T-helper 2 cell treated with Interferon-gamma antibody and Interleukin-4, amounts not matched to agents 5 μg/mL and 100 μg/mL, for 36 hours (primary cell): ENCODE measurements around the gene AP2A2.
A peak's percentile ranks its signal among the peaks of the same experiment; 100 is the strongest.
"Not testable (repeated sequence)": the region's sequence is repeated elsewhere in the genome, so short reads cannot be mapped to it uniquely, and the experiment has no call there.

ENCODE experiments used
- DNase-seq: peaks from one replicate; pipeline ENCODE4 v3.0.0; 2021; ENCODE audit warnings: low spot score
- H3K27ac Mint-ChIP-seq: one replicate; pipeline ENCODE4 v1.8.0; 2021; ENCODE audit warnings: mild to moderate bottlenecking, mixed read lengths
- H3K27me3 Mint-ChIP-seq: one replicate; pipeline ENCODE4 v1.8.0; 2021; ENCODE audit warnings: low read depth, mixed read lengths
- H3K36me3 Mint-ChIP-seq: one replicate; pipeline ENCODE4 v1.8.0; 2021; ENCODE audit warnings: low read depth, mixed read lengths
- H3K4me1 Mint-ChIP-seq: one replicate; pipeline ENCODE4 v1.8.0; 2021; ENCODE audit warnings: low read depth, mixed read lengths
- H3K4me3 Mint-ChIP-seq: one replicate; pipeline ENCODE4 v1.8.0; 2022; ENCODE audit warnings: mild to moderate bottlenecking, moderate library complexity, mixed read lengths
- H3K9me3 Mint-ChIP-seq: one replicate; pipeline ENCODE4 v1.8.0; 2021; ENCODE audit warnings: mixed read lengths

AP2A2 gene

GRCh38 chr11:973237-973636 is 47.6 kb downstream of the AP2A2 start:
- no peak overlapping the region for H3K27ac Mint-ChIP-seq
- H3K4me1 Mint-ChIP-seq: peaks cover 22% of the 10 kb centered on the region
- H3K36me3 Mint-ChIP-seq: peaks cover 11% of the 10 kb centered on the region

GRCh38 chr11:975376-975775 is 49.7 kb downstream of the AP2A2 start:
- H3K4me3 Mint-ChIP-seq, DNase-seq, H3K36me3 Mint-ChIP-seq, H3K9me3 Mint-ChIP-seq, H3K27ac Mint-ChIP-seq, H3K27me3 Mint-ChIP-seq: not testable (repeated sequence)
- H3K4me1 Mint-ChIP-seq: peaks cover 14% of the 10 kb centered on the region

More at GRCh38 chr11:973237-973636, 47.6 kb downstream of the AP2A2 start:
- Mint-ChIP-seq H3K4me3 (no peak overlapping the region), H3K9me3 (no peaks in the 10 kb centered on the region), H3K27me3 (no peaks in the 10 kb centered on the region)
- no peak for DNase-seq

GRCh38 chr11:975827-976226 is 50.2 kb downstream of the AP2A2 start:
- Mint-ChIP-seq H3K4me3 (no peak overlapping the region), H3K27me3 (no peaks in the 10 kb centered on the region), H3K27ac (no peak overlapping the region), H3K36me3 (peaks cover 9% of the 10 kb centered on the region), H3K4me1 (peaks cover 10% of the 10 kb centered on the region), H3K9me3 (no peaks in the 10 kb centered on the region)
- no peak for DNase-seq

- DNase-seq: no peak
- Mint-ChIP-seq H3K4me3 (no peak overlapping the region), H3K36me3 (peaks cover 7% of the 10 kb centered on the region), H3K27ac (peak overlapping the region; percentile 58), H3K9me3 (no peaks in the 10 kb centered on the region), H3K27me3 (no peaks in the 10 kb centered on the region), H3K4me1 (peaks cover 10% of the 10 kb centered on the region)
Observed at GRCh38 chr11:976431-977160, 50.9 kb downstream of the AP2A2 start.

GRCh38 chr11:977830-978720 is 52.4 kb downstream of the AP2A2 start:
- peaks cover 3% of the 10 kb centered on the region for H3K36me3 Mint-ChIP-seq
- no peaks in the 10 kb centered on the region for H3K9me3 Mint-ChIP-seq
- H3K27me3 Mint-ChIP-seq: no peaks in the 10 kb centered on the region
- no peak overlapping the region for H3K4me3 Mint-ChIP-seq
- H3K4me1 Mint-ChIP-seq: peaks cover 10% of the 10 kb centered on the region
- H3K27ac Mint-ChIP-seq: no peak overlapping the region
- DNase-seq: no peak

GRCh38 chr11:978781-979180 is 53.1 kb downstream of the AP2A2 start:
- Mint-ChIP-seq H3K27me3 (no peaks in the 10 kb centered on the region), H3K36me3 (peaks cover 5% of the 10 kb centered on the region), H3K27ac (no peak overlapping the region), H3K9me3 (no peaks in the 10 kb centered on the region), H3K4me3 (no peak overlapping the region), H3K4me1 (peaks cover 10% of the 10 kb centered on the region)
- no peak for DNase-seq

GRCh38 chr11:980438-981357 is 55.0 kb downstream of the AP2A2 start:
- Mint-ChIP-seq H3K27ac (no peak overlapping the region), H3K27me3 (no peaks in the 10 kb centered on the region), H3K4me3 (no peak overlapping the region), H3K36me3 (peaks cover 6% of the 10 kb centered on the region), H3K4me1 (peaks cover 10% of the 10 kb centered on the region), H3K9me3 (no peaks in the 10 kb centered on the region)
- DNase-seq: no peak

GRCh38 chr11:981764-982163 is 56.1 kb downstream of the AP2A2 start:
- H3K4me1 Mint-ChIP-seq: peaks cover 2% of the 10 kb centered on the region
- no peaks in the 10 kb centered on the region for H3K27me3 Mint-ChIP-seq
- no peaks in the 10 kb centered on the region for H3K9me3 Mint-ChIP-seq
- no peak for DNase-seq
- no peak overlapping the region for H3K4me3 Mint-ChIP-seq
- no peak overlapping the region for H3K27ac Mint-ChIP-seq
- peaks cover 10% of the 10 kb centered on the region for H3K36me3 Mint-ChIP-seq

GRCh38 chr11:984546-984945 is 58.9 kb downstream of the AP2A2 start:
- H3K4me3 Mint-ChIP-seq: no peak overlapping the region
- H3K27ac Mint-ChIP-seq: no peak overlapping the region
- no peak for DNase-seq
- peaks cover 2% of the 10 kb centered on the region for H3K4me1 Mint-ChIP-seq
- no peaks in the 10 kb centered on the region for H3K9me3 Mint-ChIP-seq
- peaks cover 19% of the 10 kb centered on the region for H3K36me3 Mint-ChIP-seq
- no peaks in the 10 kb centered on the region for H3K27me3 Mint-ChIP-seq

GRCh38 chr11:985406-985805 is 59.7 kb downstream of the AP2A2 start:
- no peak overlapping the region for H3K4me3 Mint-ChIP-seq
- peaks cover 2% of the 10 kb centered on the region for H3K4me1 Mint-ChIP-seq
- peaks cover 19% of the 10 kb centered on the region for H3K36me3 Mint-ChIP-seq
- no peak for DNase-seq
- no peaks in the 10 kb centered on the region for H3K27me3 Mint-ChIP-seq
- H3K9me3 Mint-ChIP-seq: no peaks in the 10 kb centered on the region
- no peak overlapping the region for H3K27ac Mint-ChIP-seq

- no peak overlapping the region for H3K27ac Mint-ChIP-seq
- peaks cover under 1% of the 10 kb centered on the region for H3K4me1 Mint-ChIP-seq
- H3K27me3 Mint-ChIP-seq: no peaks in the 10 kb centered on the region
- no peak for DNase-seq
- peaks cover 19% of the 10 kb centered on the region for H3K36me3 Mint-ChIP-seq
- no peak overlapping the region for H3K4me3 Mint-ChIP-seq
- H3K9me3 Mint-ChIP-seq: no peaks in the 10 kb centered on the region
Observed at GRCh38 chr11:985848-986247, 60.2 kb downstream of the AP2A2 start.

- H3K27ac Mint-ChIP-seq: no peak overlapping the region
- H3K4me1 Mint-ChIP-seq: no peaks in the 10 kb centered on the region
- H3K9me3 Mint-ChIP-seq: no peaks in the 10 kb centered on the region
- DNase-seq: no peak
- peaks cover 19% of the 10 kb centered on the region for H3K36me3 Mint-ChIP-seq
- no peak overlapping the region for H3K4me3 Mint-ChIP-seq
- no peaks in the 10 kb centered on the region for H3K27me3 Mint-ChIP-seq
Observed at GRCh38 chr11:986270-986951, 60.7 kb downstream of the AP2A2 start.

GRCh38 chr11:986952-987305 is 61.3 kb downstream of the AP2A2 start:
- DNase-seq: no peak
- Mint-ChIP-seq H3K36me3 (peaks cover 19% of the 10 kb centered on the region), H3K27ac (no peak overlapping the region), H3K27me3 (no peaks in the 10 kb centered on the region), H3K4me3 (no peak overlapping the region), H3K9me3 (no peaks in the 10 kb centered on the region), H3K4me1 (no peaks in the 10 kb centered on the region)
